Left renal cortex interstitium (tissue), 4 donors: ENCODE measurements around the gene SIPA1L3. TPM values are rescaled to one million over a fixed set of nuclear protein-coding genes. Genes with fewer than 3 reads are reported as not detected.

Experiments used
- DNase-seq, 4 donors: peaks; one replicate each; pipeline ENCODE4 v3.0.0-alpha.2; 2013; ENCODE audit warnings: low read depth in 4 of 4, low spot score in 2 of 4, missing footprints in 1 of 4
- polyA plus RNA-seq, 4 donors: library from polyadenylated mRNA; unstranded; fragments of 120-200 nt; gene quantifications; one replicate each; pipeline ENCODE4 v1.2.1, GENCODE V29; 2013; ENCODE audit not compliant: insufficient read length in 4 of 4

Gene SIPA1L3
- polyA plus RNA-seq, 4 donors = 17.3 to 29.4 (median 22.8) TPM

- no peak for DNase-seq
Measured at GRCh38 chr19:38247734-38248268, 340.8 kb downstream of the SIPA1L3 start.

DNA sequence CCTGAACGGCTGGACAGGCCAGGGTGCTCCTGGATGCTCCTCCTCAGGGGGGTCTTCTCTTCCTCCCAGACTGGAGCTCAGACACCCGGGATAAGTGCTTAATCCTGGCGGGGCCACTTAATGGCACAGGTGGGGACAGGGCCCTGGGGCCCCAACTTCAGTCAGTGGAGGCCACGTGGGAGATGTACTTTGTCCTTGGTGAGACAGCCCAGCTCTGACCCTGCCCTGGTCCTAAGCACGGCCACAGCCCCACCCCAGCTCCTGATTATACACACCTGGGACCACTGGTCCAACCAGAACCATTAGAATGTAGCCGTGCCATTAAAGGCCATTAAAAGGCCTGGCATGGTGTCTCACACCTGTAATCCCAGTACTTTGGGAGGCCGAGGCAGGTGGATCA is 341.4 kb downstream of the SIPA1L3 start:
- DNase-seq = no peak

GRCh38 chr19:38250428-38250820 is 343.4 kb downstream of the SIPA1L3 start:
- no peak for DNase-seq

- no peak for DNase-seq
Measured at GRCh38 chr19:38250821-38251563, 344.0 kb downstream of the SIPA1L3 start.

DNA sequence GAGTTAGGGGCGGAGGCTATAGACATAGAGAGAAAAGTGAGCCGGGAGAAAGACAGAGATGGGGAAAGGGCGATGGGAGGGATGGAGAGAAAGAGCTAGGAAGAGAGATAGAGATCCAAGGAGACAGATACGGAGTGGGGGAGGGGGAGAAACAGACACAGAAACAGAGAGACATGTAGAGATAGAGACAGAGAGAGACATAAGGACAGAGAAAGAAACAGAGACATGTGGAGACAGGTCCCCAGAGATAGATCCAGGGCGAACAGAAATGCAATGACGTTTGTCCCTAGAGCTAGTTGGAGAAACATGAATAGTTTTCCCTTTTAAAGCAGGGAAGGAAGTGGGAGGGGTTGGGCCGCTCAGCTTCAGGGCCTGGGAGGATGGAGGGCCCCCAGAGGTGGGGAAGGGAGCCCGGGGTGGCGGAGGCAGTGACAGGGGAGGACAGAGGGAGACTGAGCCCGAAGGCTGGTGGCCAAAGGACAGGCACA is 344.6 kb downstream of the SIPA1L3 start:
- DNase-seq = no peak

- DNase-seq = no peak
Measured at GRCh38 chr19:38252385-38252784, 345.4 kb downstream of the SIPA1L3 start.

DNA sequence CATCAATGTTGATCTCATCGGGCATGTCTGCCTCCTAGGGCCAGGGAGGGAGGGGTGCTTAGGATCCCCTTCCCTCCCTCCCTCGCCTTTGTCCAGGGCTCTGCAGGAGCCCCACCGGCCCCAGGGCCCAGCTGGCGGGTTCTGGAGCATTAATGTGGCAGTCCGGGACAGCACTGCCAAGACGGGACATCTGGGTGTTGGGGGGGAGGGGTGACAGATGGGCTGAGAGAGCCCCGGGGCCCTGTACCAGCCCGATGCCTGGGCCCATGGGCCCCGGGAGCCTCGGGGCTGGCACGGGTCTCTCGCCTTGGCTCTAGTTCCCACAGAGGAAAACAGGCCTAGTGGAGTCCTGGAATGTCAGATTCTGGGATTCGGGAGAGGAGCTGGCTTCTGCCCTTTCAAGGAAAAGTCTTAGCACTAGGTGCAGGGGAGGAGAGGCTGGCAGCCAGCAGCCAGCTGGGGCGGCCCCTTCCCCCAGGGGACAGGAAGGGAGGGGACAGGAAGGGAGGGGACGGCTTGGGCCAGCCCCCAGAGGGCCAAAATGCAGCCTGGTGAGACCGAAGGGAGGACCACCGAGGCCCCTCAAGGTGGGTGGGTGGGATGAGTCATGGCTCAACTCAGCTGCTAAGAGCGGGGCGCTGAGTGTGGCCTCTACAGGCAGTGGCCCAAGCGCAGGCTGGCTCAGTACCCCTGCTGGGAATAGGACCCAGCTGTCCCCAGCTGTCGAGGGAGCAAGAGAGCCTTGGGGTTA is 346.1 kb downstream of the SIPA1L3 start:
- DNase-seq = no peak

- DNase-seq = no peak
Measured at GRCh38 chr19:38253788-38254187, 346.8 kb downstream of the SIPA1L3 start.

GRCh38 chr19:38255383-38256014 is 348.5 kb downstream of the SIPA1L3 start:
- DNase-seq = no peak

Other genes starting within 250 kb of the SIPA1L3 start
- 10 to 100 TPM; 11.6 to 14.1 (median 12.6) TPM for gene ZNF607, start 187.4 kb upstream of the SIPA1L3 start, polyA plus RNA-seq
- gene ZNF573, start 127.6 kb upstream of the SIPA1L3 start, polyA plus RNA-seq = 10 to 100 TPM in 3 of 4 donors, 1 to 10 TPM in 1; 9.6 to 26.4 (median 16.8) TPM
- gene WDR87, start 614 bp upstream of the SIPA1L3 start, polyA plus RNA-seq = under 1 TPM in 1 of 4 donors, not detected in 3; 0.02 TPM